Hematopoietic multipotent progenitor cell treated with erythropoietin and hydrocortisone succinate and interleukin-3 and kit ligand, for 17 days (in vitro differentiated cells): ENCODE data around the gene GIN1.
"Not testable (repeated sequence)": the region's sequence is repeated elsewhere in the genome, so short reads cannot be mapped to it uniquely, and the experiment has no call there.

Experiments used
- DNase-seq: peaks from one replicate; pipeline ENCODE4 v3.0.0-alpha.2; 2015; ENCODE audit warnings: low spot score

The GIN1 gene

GRCh38 chr5:103119765-103120606 is at the start of gene GIN1, which contains the start of gene PPIP5K2:
Gene GIN1, minus strand, starts transcription at chr5:103120138. Its CDS starts 11,431 bp downstream, at chr5:103108707.
Gene PPIP5K2, plus strand, starts transcription at chr5:103120301. Its CDS starts 9,289 bp downstream, at chr5:103129590.
- peak; percentile 98 for DNase-seq

DNA sequence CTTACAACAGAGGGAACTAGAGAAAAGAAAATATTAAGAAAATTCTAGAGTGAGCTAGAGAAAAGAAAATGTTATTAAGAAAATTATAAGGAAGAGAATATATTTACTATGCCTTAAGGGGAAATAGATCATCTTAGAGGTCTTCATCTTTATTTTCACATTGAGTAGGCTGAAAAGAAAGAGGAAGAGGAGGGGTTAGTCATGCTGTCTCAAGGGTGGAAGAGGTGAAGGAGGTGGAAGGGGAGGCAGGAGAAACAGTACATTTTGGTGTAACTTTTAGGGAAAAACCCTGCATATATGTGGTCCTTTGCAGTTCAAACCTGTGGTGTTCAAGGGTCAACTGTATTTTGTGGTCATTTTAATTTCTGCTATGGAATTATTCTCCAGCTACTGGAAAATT is 46.8 kb upstream of the GIN1 start:
- no peak for DNase-seq

DNA sequence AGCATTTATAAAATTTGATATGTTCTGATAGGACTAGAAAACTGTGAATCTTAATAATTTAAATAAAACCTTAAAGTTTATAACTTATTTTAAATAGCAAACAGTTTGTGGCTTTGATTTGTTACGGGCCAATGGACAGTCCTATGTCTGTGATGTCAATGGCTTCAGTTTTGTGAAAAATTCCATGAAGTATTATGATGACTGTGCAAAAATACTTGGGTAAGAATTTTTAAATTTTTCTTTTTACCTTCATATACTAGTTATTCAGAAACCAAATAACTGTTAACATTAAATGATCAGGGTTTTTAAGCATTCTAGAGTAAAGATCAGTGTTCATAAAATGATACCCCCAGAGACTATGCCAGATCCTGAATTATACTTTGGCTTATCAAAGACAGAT is 31.2 kb upstream of the GIN1 start:
- DNase-seq, result no peak

- no peak for DNase-seq
Observed at GRCh38 chr5:103148213-103148612, 28.3 kb upstream of the GIN1 start.

DNA sequence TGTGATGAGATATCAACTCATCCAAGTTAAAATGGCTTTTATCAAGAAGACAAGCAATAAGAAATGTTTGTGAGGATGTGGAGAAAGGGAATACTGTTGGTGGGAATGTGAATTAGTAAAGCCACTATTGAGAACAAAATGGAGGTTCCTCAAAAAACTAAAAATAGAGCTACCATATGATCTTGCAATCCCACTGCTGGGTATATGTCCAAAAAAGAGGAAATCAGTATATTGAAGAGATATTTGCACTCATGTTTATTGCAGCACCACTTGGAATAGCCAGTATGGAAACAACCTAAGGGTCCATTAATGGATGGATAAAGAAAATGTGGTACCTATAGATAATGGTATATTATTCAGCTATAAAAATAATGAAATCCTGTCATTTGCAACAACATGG is 25.3 kb upstream of the GIN1 start:
- DNase-seq, result no peak

DNA sequence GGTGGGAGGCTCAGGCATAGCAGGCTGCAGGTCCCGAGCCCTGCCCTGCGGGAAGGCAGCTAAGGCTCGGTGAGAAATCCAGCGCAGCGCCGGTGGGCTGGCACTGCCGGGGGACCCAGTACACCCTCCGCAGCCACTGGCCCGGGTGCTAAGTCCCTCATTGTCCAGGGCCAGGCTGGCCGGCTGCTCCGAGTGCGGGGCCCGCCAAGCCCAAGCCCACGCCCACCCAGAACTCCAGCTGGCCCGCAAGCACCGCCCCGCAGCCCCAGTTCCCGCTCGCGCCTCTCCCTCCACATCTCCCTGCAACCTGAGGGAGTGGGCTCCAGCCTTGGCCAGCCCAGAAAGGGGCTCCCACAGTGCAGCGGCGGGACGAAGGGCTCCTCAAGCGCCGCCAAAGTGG is 22.2 kb upstream of the GIN1 start:
- not testable (repeated sequence) for DNase-seq

- peak; percentile 90 for DNase-seq
Observed at GRCh38 chr5:103139264-103139865, 19.4 kb upstream of the GIN1 start.

GRCh38 chr5:103138202-103138690 is 18.3 kb upstream of the GIN1 start:
- no peak for DNase-seq

DNA sequence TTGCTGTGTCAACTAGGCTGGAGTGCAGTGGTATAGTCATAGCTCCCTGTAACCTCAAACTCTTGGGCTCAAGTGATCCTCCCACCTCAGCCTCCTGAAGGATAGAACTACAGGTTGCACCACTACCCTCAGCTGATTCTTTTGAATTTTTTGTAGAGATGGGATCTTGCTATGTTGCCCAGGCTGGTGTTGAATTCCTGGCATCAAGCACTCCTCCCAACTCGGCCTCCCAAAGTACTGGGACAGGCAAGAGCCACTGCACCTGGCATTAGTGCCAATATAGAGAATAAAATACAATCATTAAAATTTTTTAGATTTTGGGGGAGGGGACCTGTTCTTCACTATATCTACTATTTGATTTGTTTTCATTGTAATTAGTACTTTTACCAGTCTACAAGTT is 15.5 kb upstream of the GIN1 start:
- DNase-seq, result no peak

GRCh38 chr5:103133231-103133630 is 13.3 kb upstream of the GIN1 start:
- DNase-seq, result no peak

DNA sequence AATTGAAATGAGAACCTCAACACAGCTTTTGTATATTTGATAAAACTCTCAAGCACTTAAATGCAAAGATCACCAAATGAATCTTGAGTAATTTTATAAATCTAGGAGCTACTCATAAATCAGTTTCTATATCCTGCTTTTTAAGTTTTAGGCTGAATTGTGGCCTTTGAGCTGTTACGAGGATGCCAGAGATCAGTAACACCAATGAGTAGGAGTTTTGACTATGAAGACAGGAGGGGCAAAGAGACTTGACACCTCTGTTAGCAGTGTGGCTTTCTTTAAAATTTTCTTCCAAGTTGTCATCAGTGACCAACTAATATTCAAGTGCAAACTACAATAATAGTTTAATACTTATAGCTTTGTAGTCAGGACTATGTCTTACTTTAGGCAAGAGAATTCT is 12.7 kb upstream of the GIN1 start:
- no peak for DNase-seq

DNA sequence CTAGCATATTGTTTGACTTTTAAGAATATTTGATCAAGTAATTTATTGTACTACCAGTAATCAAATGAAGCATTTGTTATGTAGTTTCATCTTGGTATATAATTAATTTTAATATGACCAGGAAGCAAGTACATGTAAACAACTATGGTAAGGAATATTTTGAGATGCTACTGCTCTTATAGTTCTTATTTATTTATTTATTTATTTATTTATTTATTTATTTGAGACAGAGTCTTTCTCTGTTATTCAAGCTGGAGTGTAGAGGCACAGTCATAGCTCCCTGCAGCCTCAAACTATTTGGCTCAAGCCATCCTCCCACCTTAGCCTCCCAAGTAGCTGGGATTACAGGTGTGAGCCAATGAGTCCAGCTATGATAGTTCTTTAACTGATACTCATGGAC is 8.3 kb upstream of the GIN1 start:
- no peak for DNase-seq

DNA sequence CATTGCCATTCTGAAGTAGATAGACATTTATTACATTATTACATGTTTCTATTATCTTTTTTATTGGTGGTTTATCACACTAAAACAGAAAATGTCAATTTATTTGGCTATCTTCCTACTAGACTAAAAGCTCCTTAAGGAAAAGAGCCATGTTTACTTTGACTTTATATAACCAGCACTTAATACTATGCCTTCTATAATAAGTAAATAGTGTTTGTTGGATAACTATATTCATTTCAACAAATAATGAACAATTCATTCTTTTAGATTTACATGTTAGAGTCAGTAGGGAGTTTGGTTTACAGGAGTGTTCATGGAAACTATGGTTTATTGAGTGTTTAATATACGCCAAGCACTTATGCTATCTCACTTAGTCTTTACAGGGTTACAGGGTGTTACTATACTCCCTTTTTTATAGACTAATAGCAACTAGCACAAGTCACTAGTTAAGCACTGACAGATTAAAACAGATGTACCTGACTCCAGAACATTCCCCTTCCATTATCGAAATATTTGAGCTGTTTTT is 7.4 kb upstream of the GIN1 start:
- peak; percentile 46 for DNase-seq

DNA sequence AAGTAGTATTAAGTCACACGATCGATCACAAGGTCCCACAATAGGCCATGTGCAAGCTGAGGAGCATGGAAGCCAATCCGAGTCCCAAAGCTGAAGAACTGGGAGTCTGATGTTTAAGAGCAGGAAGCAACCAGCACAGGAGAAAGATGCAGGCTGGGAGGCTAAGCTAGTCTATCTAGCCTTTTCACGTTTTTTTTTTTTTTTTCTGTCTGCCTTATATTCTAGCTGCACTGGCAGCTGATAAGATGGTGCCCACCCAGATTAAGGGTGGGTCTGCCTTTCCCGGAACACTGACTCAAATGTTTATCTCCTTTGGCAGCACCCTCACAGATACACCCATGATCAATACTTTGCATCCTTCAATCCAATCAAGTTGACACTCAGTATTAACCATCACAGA is 6.6 kb upstream of the GIN1 start:
- DNase-seq, result peak; percentile 70

GRCh38 chr5:103122242-103122641 is 2.3 kb upstream of the GIN1 start:
- no peak for DNase-seq

- DNase-seq, result peak; percentile 43
Observed at GRCh38 chr5:103120607-103121200, 766 bp upstream of the GIN1 start.

DNA sequence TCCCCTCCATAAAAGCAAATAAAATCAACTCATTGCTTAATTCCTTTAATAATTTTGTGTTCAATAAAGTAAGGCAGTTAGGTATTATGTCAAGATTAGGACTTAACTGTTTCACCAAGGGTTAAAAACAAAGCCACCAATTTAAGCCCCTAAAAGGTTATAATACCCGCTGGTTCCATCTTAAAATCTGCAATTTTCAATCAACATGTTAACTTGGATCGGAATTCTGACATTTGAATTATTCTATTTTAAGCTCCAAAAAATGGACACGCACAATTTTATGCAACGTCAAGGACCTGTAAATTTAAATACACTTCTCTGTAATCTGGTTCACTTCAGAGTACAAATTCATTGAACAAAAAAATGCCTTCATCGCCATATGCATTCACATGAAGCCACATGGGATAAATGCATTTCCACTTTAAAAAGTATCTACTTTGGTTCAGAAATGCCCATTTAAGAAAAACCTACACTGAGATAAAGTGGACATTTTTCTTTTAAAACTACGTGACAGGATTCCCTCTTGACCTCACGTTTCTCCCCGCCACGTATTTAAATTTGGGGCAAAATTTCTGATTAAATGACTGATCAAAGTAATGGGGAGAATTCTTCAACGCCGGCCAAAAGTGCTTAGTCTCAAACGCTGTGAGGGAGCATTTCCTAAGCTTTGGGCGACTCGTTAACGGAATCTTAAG is 721 bp downstream of the GIN1 start:
- DNase-seq, result no peak

- no peak for DNase-seq
Observed at GRCh38 chr5:103117471-103117991, 2.4 kb downstream of the GIN1 start.

- DNase-seq, result no peak
Observed at GRCh38 chr5:103114440-103114839, 5.5 kb downstream of the GIN1 start.

GRCh38 chr5:103112910-103113309 is 7.0 kb downstream of the GIN1 start:
- no peak for DNase-seq

- no peak for DNase-seq
Observed at GRCh38 chr5:103111468-103111867, 8.5 kb downstream of the GIN1 start.

- DNase-seq, result no peak
Observed at GRCh38 chr5:103110403-103110802, 9.5 kb downstream of the GIN1 start.
